PC-9 (cell line): ENCODE measurements around the gene IL3.

Source experiments
- EZH2 ChIP-seq: fragments of 200-600 bp; sonication (generic); IDR thresholded peaks from 2 replicates; pipeline ENCODE4 v1.8.0; 2017; ENCODE audit warnings: antibody characterized with exemption, low read depth
- TF ChIP-seq, protein P1 (sequence below): fragments of 200-600 bp; sonication (generic); conservative IDR thresholded peaks from 2 replicates; pipeline ENCODE4 v1.6.1; 2017; ENCODE audit warnings: mixed run types, antibody characterized with exemption, mild to moderate bottlenecking, moderate library complexity

DNA sequence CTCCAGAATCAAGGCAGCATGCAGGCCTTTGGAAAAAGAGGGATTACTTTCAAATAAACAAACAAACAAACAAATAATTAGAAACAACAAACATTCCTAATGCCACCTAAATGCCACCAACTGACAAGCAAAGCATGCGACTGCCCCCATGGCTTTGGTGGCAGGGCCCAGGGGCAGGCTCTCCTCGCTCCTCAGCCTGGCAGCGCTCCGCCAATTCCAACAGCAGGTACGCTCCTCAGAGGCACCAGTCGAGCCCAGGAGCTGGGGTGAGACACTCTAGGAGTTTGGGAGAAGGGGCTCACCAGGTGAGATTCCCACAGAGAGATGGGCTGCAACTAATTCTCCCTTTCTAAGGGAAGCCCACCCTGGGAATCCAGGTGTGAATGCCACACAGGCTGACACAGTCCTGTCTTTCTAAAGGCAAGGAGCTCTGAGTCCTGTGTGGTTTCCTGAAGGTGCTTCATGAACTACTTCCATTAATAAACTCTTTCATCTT is 41.0 kb downstream of the IL3 start:
- TF ChIP-seq, protein P1, sequence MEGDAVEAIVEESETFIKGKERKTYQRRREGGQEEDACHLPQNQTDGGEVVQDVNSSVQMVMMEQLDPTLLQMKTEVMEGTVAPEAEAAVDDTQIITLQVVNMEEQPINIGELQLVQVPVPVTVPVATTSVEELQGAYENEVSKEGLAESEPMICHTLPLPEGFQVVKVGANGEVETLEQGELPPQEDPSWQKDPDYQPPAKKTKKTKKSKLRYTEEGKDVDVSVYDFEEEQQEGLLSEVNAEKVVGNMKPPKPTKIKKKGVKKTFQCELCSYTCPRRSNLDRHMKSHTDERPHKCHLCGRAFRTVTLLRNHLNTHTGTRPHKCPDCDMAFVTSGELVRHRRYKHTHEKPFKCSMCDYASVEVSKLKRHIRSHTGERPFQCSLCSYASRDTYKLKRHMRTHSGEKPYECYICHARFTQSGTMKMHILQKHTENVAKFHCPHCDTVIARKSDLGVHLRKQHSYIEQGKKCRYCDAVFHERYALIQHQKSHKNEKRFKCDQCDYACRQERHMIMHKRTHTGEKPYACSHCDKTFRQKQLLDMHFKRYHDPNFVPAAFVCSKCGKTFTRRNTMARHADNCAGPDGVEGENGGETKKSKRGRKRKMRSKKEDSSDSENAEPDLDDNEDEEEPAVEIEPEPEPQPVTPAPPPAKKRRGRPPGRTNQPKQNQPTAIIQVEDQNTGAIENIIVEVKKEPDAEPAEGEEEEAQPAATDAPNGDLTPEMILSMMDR: no peak
- no peak for TF ChIP-seq EZH2
